Activated CD4-positive, alpha-beta T cell treated with anti-CD3 and anti-CD28 coated beads, Interleukin-2, amount 50 U/mL, for 1 hour (primary cell): ENCODE measurements around the gene DDTL.

ENCODE experiments used
- DNase-seq: peaks from one replicate; pipeline ENCODE4 v3.0.0-alpha.2; 2020

The DDTL gene

GRCh38 chr22:24007253-24008021 lies 40.7 kb downstream of the DDTL start:
- DNase-seq, result no peak

GRCh38 chr22:24008022-24008283 lies 41.3 kb downstream of the DDTL start:
- DNase-seq, result no peak

- DNase-seq, result no peak
Measured at GRCh38 chr22:24008381-24009226, 41.9 kb downstream of the DDTL start.

GRCh38 chr22:24009227-24010017 lies 42.7 kb downstream of the DDTL start:
- DNase-seq, result no peak

- DNase-seq, result no peak
Measured at GRCh38 chr22:24010018-24010391, 43.3 kb downstream of the DDTL start.

GRCh38 chr22:24011735-24012068 lies 45.0 kb downstream of the DDTL start:
- DNase-seq, result no peak

- no peak for DNase-seq
Measured at GRCh38 chr22:24016156-24016555, 49.5 kb downstream of the DDTL start.

- no peak for DNase-seq
Measured at GRCh38 chr22:24021304-24021703, 54.6 kb downstream of the DDTL start.
